Erythroblast (primary cell): ENCODE measurements around the gene CELA2B.

Experiments used
- GATA1 ChIP-seq: IDR thresholded peaks from 2 replicates; pipeline ENCODE4 v1.6.1; 2011; ENCODE audit warnings: low read depth, mild to moderate bottlenecking, control low read depth, low read length, moderate library complexity
- POLR2A ChIP-seq: IDR thresholded peaks from 2 replicates; pipeline ENCODE4 v1.6.1; 2011; ENCODE audit warnings: mild to moderate bottlenecking, low read length

GRCh38 chr1:15525050-15526020 lies 49.4 kb downstream of the CELA2B start:
- TF ChIP-seq POLR2A (no peak), GATA1 (no peak)
